Activated T-helper 9 cell treated with anti-CD3 and anti-CD28 coated beads, Interleukin-2, amount 50 U/mL, for 16 hours (primary cell): ENCODE data around the gene NUDT11.
"Not testable (repeated sequence)": the region's sequence is repeated elsewhere in the genome, so short reads cannot be mapped to it uniquely, and the experiment has no call there.

Experiments
- DNase-seq: peaks from one replicate; pipeline ENCODE4 v3.0.0-alpha.2; 2020; ENCODE audit warnings: low read depth

The NUDT11 gene

DNA sequence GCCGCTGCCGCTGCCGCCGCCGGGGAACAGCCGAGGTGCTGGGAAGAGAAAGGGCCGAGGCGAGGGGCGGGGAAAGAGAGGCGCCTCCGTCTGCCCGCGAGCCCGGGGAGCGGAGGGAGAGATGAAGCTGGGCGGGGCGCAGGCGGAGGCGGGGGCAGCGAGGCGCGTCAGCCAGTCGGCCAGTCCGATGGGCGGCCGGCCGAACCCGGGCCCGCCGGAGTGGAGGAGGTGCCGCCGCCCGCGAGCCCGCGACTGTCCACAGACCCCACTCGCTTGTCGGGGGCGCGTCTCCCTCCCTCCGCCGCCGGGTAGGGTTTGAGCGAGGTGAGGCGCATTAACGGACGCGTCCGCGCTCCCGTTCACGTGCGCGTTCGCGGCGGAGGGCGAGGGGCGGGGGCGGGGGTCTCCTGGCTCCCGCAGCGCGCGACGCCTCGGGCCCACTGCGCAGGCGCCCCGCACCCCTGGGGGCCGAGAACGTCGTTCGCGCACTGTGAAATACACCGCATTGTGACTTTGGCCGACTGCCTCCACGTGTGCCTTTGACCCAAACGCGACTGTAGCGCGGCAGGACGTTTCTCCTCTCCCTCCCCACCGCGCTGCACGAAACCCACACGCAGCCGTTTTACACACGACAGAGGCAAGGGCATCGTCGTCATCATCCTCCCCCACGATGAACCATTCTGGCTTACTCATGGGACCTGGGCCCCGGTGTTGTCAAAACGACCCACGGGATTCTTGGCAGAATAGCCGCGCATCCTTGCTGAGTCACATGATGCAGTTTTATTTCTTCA, at the start of gene NUDT11:
Gene NUDT11 (minus strand): TSS at position 92 of the 791 bp plus-strand sequence. CDS start 148 bp downstream, outside the sequence.
- DNase-seq, result peak; percentile 17

DNA sequence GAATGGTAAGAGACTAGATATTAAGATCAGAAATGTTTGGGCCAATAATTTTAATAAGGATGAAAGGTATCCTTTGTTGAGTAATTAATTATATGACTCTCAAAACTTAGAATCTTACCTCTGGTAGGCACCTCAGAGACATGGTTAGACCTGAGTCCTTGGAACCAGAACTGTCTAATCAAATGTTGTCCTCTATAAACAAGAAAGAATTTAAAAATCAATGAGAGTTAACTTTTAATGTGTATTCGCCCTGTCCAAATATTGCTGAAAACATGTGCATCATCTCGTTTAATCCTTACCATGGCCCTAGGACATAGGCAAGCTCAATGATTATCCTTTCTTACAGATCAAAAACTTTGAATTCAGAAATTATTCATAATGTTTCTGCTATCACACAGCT, 24.0 kb upstream of the NUDT11 start:
- no peak for DNase-seq

- DNase-seq, result not testable (repeated sequence)
These were observed 22.7 kb upstream of the NUDT11 start for GRCh38 chrX:51519131-51519530.

DNA sequence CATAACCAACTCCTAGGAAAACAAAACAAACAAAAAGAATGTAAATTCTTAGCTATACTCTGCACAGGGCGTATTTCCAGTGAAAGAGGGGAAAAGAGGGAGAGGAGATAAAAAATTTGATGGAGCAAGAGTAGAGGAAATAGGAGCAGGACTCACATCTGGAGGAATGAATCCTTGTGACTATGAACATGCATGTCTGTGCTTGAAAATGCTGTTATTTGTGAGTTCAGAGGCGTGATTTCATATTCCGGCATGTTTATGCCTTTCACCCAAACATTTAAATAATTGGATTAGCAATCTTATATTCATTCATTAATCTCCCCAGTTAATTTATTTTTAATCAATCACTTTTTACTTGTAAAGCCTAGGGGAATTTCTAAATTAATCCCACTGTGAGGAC, 11.2 kb upstream of the NUDT11 start:
- no peak for DNase-seq

- DNase-seq, result not testable (repeated sequence)
These were observed 497 bp downstream of the NUDT11 start for GRCh38 chrX:51495701-51496488.

DNA sequence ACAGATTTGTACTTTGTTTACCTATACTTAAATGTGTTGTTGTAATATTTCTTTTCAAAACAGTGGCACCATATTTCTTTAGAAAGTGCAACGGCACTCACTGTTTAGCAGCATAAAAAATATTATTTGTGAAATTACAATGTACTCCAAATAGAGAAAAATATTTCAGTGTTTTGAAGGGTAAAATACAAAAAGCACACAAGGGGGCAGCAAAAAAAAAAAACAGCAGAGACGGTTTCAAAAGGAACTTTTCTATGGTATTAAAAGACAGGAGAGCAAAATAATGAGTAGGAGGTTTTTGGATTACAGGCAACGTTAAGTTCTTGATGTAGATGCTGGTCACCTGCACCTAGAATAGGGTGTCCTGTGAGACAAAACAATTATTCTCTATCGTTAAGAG, 2.0 kb downstream of the NUDT11 start:
- no peak for DNase-seq

- DNase-seq, result no peak
These were observed 8.5 kb downstream of the NUDT11 start for GRCh38 chrX:51487960-51488267.

GRCh38 chrX:51484616-51485015, 11.8 kb downstream of the NUDT11 start:
- no peak for DNase-seq

GRCh38 chrX:51482411-51482810, 14.0 kb downstream of the NUDT11 start:
- not testable (repeated sequence) for DNase-seq

DNA sequence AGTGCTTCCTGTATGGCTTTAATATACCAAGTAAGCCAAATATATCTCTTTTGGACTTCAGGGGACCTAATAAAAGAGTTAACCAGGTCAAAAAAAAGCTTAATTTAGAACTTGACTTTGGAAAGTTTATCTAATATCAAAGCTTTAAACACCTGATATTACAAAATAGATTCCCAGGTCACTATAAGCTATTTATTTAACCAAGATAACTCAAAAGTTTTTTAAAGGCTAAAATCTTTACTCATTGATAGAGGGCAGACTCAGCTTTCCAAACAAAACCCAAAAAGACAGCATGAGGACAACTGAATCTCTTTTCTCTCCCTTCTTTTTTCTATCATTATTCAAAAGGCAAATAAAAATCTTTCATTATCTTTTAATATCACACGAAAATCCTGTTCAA, 19.5 kb downstream of the NUDT11 start:
- DNase-seq, result no peak

GRCh38 chrX:51463322-51463721, 33.1 kb downstream of the NUDT11 start:
- DNase-seq, result no peak

DNA sequence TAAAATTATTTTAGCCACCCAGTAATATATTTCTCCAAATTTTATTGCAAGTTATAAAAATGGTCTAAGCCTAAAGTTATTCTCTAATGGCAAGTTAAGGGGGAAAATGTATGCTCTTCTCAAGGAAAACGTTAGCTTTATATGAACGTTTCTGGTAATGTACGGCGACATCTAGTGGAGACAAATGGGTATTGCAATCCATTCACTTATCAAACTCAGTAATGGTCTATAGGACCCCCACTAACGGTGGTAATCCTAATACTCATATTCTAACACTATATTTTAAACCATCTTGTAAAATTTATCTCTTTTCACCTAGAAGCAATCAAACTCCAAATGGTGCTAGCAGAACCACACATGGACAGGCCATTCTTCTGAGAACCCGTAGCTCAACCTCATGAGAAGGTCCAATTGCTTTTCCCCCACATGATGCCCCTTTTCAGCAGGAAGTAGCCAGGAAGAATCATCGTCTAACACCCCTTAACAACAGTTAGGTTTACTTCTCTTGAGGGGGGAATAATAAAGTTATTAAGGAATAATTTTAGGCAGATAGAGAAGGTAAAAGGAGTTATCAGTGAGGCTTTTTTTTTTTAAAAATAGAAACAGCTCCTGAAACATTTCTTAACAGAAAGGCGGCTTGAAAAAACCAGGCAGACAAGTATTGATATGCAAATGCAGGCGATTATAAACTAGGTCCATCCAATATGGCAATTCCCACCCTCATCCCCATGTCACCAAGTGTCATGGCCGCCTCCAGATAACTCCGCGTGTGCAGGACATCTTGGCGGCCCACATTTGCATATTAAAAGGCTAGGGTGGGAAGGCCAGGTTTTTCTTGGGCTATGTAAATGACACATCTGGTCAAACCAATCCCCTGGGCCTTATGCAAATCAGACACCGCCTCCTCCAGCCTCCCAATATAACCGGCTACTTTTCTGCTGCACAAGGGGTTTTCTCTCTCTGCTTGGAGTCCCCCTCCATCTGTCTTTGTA, 35.0 kb downstream of the NUDT11 start:
- no peak for DNase-seq

- DNase-seq, result no peak
These were observed 37.3 kb downstream of the NUDT11 start for GRCh38 chrX:51459125-51459524.

DNA sequence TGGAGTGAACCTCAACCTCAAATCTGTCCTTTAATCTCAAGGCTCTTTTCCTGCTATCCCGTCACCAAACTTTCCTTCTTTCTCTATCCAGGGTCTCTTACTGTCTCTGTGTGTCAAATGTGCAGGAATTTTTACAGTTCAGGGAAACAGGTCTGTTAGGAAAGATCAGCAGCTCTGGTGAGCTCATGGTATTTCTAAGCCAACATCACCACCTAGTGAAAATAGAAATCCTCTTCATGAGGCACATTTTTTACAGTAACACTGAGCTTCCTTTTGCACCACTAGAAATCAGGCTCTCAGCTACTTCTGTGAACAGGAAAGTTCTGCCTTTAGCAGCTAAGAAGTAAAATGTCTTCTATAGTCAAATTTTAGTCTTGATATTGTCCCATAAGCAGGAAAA, 39.6 kb downstream of the NUDT11 start:
- no peak for DNase-seq

DNA sequence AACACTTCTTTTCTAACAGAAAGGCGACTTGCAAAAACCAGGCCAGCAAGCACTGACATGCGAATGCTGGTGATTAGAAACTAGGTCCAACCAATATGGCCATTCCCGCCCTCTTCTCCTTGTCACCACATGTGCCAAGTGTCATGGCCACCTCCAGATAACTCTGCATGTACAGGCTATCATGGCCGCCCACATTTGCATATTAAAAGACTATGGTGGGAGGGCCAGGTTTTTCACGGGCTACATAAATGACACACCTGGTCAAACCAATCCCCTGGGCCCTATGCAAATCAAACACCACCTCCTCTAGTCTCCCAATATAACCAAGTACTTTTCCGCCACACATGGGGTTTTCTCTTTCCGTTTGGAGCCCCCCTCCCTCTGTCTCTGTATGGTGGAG, 40.1 kb downstream of the NUDT11 start:
- DNase-seq, result no peak

DNA sequence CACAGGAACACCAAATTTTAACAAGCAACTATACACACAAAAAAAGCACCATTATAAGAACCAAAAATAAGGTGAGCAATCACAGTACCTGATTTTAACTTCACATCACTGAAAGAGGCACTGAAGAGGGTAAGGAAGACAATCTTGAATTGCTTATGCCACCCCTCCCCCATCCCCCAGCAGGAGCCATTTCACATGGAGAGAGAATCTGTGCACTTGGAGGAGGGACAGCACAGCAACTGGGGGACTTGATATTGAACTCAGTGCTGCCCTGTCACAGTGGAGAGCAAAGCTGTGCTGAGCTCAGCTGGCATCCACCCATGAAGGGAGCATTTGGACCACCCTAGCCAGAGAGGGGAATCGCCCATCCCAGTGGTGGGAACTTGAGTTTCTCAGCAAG, 56.0 kb downstream of the NUDT11 start:
- DNase-seq, result no peak
